ENCODE results near the gene RASSF3.

DNA sequence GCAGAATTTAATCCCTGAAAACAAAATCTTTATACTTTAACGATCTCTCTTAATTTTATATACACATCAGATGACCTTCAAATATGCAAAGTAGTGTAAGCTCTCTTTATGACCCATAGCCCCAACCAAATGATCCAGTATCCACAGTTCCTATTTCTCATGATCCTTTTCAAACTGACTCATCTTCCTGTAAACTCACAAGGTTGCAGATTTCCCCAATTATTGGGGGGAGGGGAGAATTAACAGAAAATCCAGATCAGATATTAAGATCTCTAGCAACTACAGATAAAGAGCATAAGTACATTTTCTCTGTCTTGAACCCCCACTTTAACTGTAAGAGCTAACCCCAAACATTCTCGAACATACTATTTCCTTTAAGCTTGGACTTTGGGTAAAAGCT, 136.4 kb downstream of the RASSF3 start:
- TF ChIP-seq, protein P1, sequence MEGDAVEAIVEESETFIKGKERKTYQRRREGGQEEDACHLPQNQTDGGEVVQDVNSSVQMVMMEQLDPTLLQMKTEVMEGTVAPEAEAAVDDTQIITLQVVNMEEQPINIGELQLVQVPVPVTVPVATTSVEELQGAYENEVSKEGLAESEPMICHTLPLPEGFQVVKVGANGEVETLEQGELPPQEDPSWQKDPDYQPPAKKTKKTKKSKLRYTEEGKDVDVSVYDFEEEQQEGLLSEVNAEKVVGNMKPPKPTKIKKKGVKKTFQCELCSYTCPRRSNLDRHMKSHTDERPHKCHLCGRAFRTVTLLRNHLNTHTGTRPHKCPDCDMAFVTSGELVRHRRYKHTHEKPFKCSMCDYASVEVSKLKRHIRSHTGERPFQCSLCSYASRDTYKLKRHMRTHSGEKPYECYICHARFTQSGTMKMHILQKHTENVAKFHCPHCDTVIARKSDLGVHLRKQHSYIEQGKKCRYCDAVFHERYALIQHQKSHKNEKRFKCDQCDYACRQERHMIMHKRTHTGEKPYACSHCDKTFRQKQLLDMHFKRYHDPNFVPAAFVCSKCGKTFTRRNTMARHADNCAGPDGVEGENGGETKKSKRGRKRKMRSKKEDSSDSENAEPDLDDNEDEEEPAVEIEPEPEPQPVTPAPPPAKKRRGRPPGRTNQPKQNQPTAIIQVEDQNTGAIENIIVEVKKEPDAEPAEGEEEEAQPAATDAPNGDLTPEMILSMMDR (IDR thresholded peaks at IDR 0.05): no peak
- TF ChIP-seq POLR2AphosphoS5 (IDR thresholded peaks at IDR 0.05): no peak
